ENCODE data around the gene ATRN.

The ATRN gene

DNA sequence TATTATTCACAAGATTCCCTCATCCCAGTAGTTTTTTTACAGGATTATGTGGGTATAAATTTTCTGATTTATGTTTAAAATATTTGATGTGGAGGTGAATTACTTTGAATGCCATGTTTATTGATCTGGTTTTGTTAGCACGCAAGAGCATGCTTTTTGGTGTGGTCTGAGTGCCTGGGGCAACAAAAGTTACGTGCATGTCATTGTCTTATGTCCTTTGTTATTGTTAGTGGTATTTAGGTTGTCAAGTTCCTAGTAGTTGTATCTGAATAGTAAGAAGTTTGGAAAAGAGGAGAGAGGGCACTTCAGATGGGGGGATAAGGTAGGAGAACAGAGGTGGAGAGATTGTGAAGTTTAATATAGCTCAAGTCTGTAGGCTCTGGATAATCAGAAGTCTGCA, 95.0 kb downstream of the ATRN start:
- POLR2A ChIA-PET: no interaction called here

DNA sequence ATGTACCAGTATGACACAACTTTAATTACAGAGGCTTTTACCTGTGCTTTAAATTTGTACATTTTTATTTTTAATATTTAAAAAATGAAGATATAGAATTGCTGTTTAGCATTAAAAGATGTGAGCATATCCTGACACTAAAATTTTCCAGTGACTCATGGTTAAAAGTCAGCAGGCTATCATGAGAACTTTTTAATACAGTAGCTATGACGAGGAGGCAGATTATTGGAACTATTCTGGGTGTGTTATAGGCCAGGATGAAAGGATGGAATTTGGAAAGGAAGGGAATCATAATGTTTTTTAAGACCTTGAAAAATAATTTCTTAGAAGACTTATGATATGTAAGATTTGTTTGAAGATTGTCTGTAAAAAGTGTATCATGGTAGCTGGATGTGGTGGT, 101.3 kb downstream of the ATRN start:
- DNase-seq (ENCODE audit: extremely low spot score): no peak
- CTCF ChIA-PET: interaction anchor here (2.5 kb wide), 1 partner anchor 9 kb away, joined by 15 read pairs; no protein-coding TSS in a partner anchor
- POLR2A ChIA-PET: no interaction called here
- TF ChIP-seq, protein P1, sequence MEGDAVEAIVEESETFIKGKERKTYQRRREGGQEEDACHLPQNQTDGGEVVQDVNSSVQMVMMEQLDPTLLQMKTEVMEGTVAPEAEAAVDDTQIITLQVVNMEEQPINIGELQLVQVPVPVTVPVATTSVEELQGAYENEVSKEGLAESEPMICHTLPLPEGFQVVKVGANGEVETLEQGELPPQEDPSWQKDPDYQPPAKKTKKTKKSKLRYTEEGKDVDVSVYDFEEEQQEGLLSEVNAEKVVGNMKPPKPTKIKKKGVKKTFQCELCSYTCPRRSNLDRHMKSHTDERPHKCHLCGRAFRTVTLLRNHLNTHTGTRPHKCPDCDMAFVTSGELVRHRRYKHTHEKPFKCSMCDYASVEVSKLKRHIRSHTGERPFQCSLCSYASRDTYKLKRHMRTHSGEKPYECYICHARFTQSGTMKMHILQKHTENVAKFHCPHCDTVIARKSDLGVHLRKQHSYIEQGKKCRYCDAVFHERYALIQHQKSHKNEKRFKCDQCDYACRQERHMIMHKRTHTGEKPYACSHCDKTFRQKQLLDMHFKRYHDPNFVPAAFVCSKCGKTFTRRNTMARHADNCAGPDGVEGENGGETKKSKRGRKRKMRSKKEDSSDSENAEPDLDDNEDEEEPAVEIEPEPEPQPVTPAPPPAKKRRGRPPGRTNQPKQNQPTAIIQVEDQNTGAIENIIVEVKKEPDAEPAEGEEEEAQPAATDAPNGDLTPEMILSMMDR (IDR thresholded peaks at IDR 0.05; ENCODE audit: control extremely low read depth, extremely low read depth, low read depth, missing control alignments): no peak

More for the DNA sequence above, 95.0 kb downstream of the ATRN start:
- no peak for DNase-seq (ENCODE audit: extremely low spot score)
- TF ChIP-seq, protein P1 (IDR thresholded peaks at IDR 0.05; ENCODE audit: control extremely low read depth, extremely low read depth, low read depth, missing control alignments): no peak
- CTCF ChIA-PET: interaction anchor here (3.3 kb wide), 1 partner anchor 145 kb away, joined by 17 read pairs; no protein-coding TSS in a partner anchor

DNA sequence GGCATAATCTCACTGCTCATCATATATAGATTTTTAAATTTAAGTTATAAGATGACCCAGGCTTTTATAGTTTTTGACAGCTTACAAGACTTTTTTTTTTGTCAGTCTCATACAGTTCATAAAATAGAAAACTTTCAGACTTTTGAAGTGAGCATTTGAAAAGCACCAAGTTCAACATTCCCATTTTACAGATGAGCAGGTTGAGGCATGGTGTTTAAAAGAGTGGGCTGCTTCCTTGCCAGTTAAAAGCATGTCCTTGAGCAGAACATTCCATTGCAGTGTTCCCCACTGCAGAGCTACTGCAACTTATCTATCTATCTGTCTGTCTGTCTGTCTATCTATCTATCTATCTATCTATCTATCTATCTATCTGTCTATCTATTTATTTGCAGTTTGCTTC, 105.5 kb downstream of the ATRN start:
- ChIA-PET CTCF (interaction anchor here (1.5 to 2.5 kb wide), 2 partner anchors 14 to 135 kb away, joined by 4 to 12 read pairs; no protein-coding TSS in a partner anchor), POLR2A (interaction anchor here (0.5 kb wide), 1 partner anchor 96 kb away, joined by 3 read pairs; no protein-coding TSS in a partner anchor)
- no peak for DNase-seq (ENCODE audit: extremely low spot score)

DNA sequence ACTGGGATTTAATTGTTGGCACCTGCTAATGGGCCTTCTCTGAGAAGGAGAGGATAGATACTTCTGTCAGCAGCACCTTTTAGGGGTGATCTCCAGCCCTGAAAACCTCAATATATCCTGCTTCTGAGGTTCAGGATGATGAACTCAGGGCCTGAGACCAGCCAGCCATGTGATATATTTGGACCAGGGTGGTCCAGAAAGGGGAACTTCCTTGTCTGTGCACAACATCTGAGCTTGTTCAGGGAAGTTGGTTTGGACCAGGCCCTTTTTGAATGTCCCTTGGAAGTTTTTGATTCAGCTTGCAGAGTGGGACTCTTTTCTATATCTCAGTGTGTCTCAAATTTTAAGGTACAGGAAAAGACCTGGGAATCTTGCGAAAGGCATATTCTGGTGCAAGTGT, 106.5 kb downstream of the ATRN start:
- DNase-seq (ENCODE audit: extremely low spot score): no peak
- ChIA-PET POLR2A (interaction anchor here (0.6 kb wide), 2 partner anchors 562 to 681 kb away, joined by 3 to 4 read pairs; no protein-coding TSS in a partner anchor), CTCF (interaction anchor here (1.0 to 2.5 kb wide), 3 partner anchors 13 to 134 kb away, joined by 3 to 12 read pairs (median 4); no protein-coding TSS in a partner anchor)
- TF ChIP-seq, protein P1 (IDR thresholded peaks at IDR 0.05; ENCODE audit: control extremely low read depth, extremely low read depth, low read depth, missing control alignments): no peak

More for the DNA sequence above, 105.5 kb downstream of the ATRN start:
- TF ChIP-seq, protein P1 (IDR thresholded peaks at IDR 0.05; ENCODE audit: control extremely low read depth, extremely low read depth, low read depth, missing control alignments): no peak

DNA sequence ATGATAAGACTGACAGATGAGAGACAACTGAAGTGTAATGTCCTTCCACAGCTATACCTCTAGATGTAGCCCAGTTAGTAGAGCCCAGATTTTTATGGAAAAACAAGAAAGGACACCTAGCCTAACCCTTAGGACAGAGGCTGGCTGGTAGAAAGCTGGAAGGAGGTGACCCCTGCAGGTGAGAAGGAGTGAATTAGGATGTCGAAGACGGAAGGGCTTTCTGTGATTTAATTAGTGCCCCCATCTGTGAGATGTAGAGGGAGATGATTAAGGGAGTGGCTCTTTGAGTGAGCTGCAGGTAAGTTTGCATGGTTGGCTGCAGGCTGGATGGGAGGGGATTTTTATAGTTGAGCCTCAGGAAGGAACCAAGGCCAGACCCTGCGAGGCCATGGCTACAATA, 109.6 kb downstream of the ATRN start:
- TF ChIP-seq, protein P1 (IDR thresholded peaks at IDR 0.05; ENCODE audit: control extremely low read depth, extremely low read depth, low read depth, missing control alignments): no peak
- no peak for DNase-seq (ENCODE audit: extremely low spot score)
- POLR2A ChIA-PET: no interaction called here
- CTCF ChIA-PET: no interaction called here

DNA sequence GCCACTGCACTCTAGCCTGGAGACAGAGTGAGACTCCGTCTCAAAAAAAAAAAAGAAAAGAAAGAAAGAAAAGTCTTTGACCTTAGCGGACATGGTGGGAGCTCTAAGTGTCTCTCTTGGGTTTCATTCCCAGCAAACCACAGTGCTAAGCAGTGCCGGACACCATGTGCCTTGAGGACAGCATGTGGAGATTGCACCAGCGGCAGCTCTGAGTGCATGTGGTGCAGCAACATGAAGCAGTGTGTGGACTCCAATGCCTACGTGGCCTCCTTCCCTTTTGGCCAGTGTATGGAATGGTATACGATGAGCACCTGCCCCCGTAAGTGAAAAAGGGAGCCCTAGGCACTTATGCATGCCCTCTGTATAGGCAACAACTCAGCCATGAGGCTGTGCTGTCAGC, 112.9 kb downstream of the ATRN start:
- TF ChIP-seq, protein P1 (IDR thresholded peaks at IDR 0.05; ENCODE audit: control extremely low read depth, extremely low read depth, low read depth, missing control alignments): no peak
- DNase-seq (ENCODE audit: extremely low spot score): no peak
- ChIA-PET POLR2A (no interaction called here), CTCF (interaction anchor here (1.0 kb wide), 1 partner anchor 10 kb away, joined by 3 read pairs; no protein-coding TSS in a partner anchor)
